HCT116 (cell line): ENCODE data around the gene ATPAF1. TPM values are rescaled to one million over a fixed set of nuclear protein-coding genes. Genes with fewer than 3 reads are reported as not detected.

Source experiments
- ATAC-seq: fragments of 200-7000 bp; cut with Tn5 transposase; 2 replicates; pipeline ENCODE4 v1.9.1; 2020; ENCODE audit warnings: mild to moderate bottlenecking, moderate library complexity
- BruUV-seq: library from RNA; stranded (reverse); fragments of 400-500 nt; replicated peaks from 2 replicates; lab custom pipeline; 2021; lab: Mats Ljungman, UMichigan
- CTCF ChIA-PET: fragments of 300-600 bp; sonication (Branson Sonifier 250); formaldehyde crosslinking; loops from one replicate; lab custom pipeline; 2021; ENCODE audit warnings: antibody characterized with exemption; lab: Charles Lee
- POLR2A ChIA-PET: fragments of 300-600, 350-600 bp; sonication (Branson Sonifier 250); formaldehyde crosslinking; loops from one replicate; lab custom pipeline; 2021; ENCODE audit warnings: antibody characterized with exemption; lab: Charles Lee
- RAD21 ChIA-PET, 2 experiments: fragments of 300-600 bp; sonication (Branson Sonifier 250); formaldehyde crosslinking; loops; one replicate each; lab custom pipeline; 2023; ENCODE audit warnings: low total read pairs in 2 of 2; ENCODE audit not compliant: uncharacterized antibody in 2 of 2, unreplicated experiment in 2 of 2, low non-redundant PET in 1 of 2; lab: Charles Lee
- DNase-seq: peaks from one replicate; pipeline ENCODE4 v3.0.0-alpha.2; 2010; ENCODE audit warnings: low read depth, low spot score
- H2AFZ ChIP-seq: fragments of 200-600 bp; shearing (Covaris generic), sonication (generic); 2 replicates; pipeline ENCODE4 v1.6.1; 2017; ENCODE audit warnings: low read depth, mixed run types, mixed read lengths, antibody characterized with exemption, low read length; ENCODE audit not compliant: poor library complexity, severe bottlenecking
- H3K27ac ChIP-seq: 2 replicates; pipeline ENCODE4 v1.5.1; 2012; ENCODE audit warnings: low read depth, low read length
- H3K27me3 ChIP-seq: fragments of 200-600 bp; sonication (generic); 2 replicates; pipeline ENCODE4 v1.6.1; 2016; ENCODE audit warnings: mixed run types, low read length, mixed read lengths; ENCODE audit not compliant: insufficient read depth
- H3K36me3 ChIP-seq, 2 experiments: fragments of 200-500 bp in 1 of 2; fragments of 200-600 bp in 1 of 2; sonication (Bioruptor generic) in 1 of 2; sonication (generic) in 1 of 2; 2 replicates each; pipeline versions ENCODE4 v1.5.1 to v1.6.1; 2014 to 2016; ENCODE audit warnings: low read length in 2 of 2, inconsistent platforms in 1 of 2, mixed read lengths in 1 of 2, mixed run types in 1 of 2; ENCODE audit not compliant: insufficient read depth in 2 of 2, control insufficient read depth in 1 of 2
- H3K4me1 ChIP-seq, 2 experiments: fragments of 200-600 bp in 1 of 2; sonication (generic) in 1 of 2; 2 replicates each; pipeline versions ENCODE4 v1.5.1 to v1.6.1; 2012 to 2017; ENCODE audit warnings: low read length in 2 of 2, inconsistent platforms in 1 of 2, mild to moderate bottlenecking in 1 of 2, mixed read lengths in 1 of 2, mixed run types in 1 of 2, moderate library complexity in 1 of 2; ENCODE audit not compliant: insufficient read depth in 2 of 2, control insufficient read depth in 1 of 2
- H3K4me2 ChIP-seq: fragments of 200-600 bp; sonication (generic); 2 replicates; pipeline ENCODE4 v1.6.1; 2017; ENCODE audit warnings: mixed run types, low read length, mixed read lengths
- H3K4me3 ChIP-seq, 2 experiments: fragments of 200-600 bp in 1 of 2; sonication (generic) in 1 of 2; replicated peaks in 1 of 2; 2 replicates each; pipeline ENCODE4 v1.5.1; 2011 to 2016; ENCODE audit warnings: low read length in 2 of 2, control low read depth in 1 of 2, low read depth in 1 of 2, mild to moderate bottlenecking in 1 of 2, mixed read lengths in 1 of 2, mixed run types in 1 of 2
- H3K79me2 ChIP-seq: fragments of 200-600 bp; sonication (generic); 2 replicates; pipeline ENCODE4 v1.6.1; 2017; ENCODE audit warnings: mild to moderate bottlenecking, mixed run types, low read length, moderate library complexity, mixed read lengths; ENCODE audit not compliant: insufficient read depth
- H3K9ac ChIP-seq: fragments of 200-600 bp; sonication (generic); 2 replicates; pipeline ENCODE4 v1.6.1; 2016; ENCODE audit warnings: low read length, mixed read lengths
- H3K9me2 ChIP-seq: fragments of 200-600 bp; sonication (generic), shearing (Covaris generic); 2 replicates; pipeline ENCODE4 v1.6.1; 2017; ENCODE audit warnings: mixed run types, mild to moderate bottlenecking, moderate library complexity; ENCODE audit not compliant: insufficient read depth
- H3K9me3 ChIP-seq, 2 experiments: fragments of 200-500 bp in 1 of 2; fragments of 200-600 bp in 1 of 2; sonication (Bioruptor generic) in 1 of 2; sonication (generic) in 1 of 2; 2 replicates each; pipeline ENCODE4 v1.6.1; 2014 to 2017; ENCODE audit warnings: low read length in 2 of 2, mixed read lengths in 2 of 2, inconsistent platforms in 1 of 2, low read depth in 1 of 2, mild to moderate bottlenecking in 1 of 2, mixed run types in 1 of 2, moderate library complexity in 1 of 2; ENCODE audit not compliant: control insufficient read depth in 1 of 2, insufficient read depth in 1 of 2
- H4K20me1 ChIP-seq: fragments of 200-600 bp; sonication (generic), shearing (Covaris generic); 2 replicates; pipeline ENCODE4 v1.6.1; 2017; ENCODE audit warnings: mixed run types, mild to moderate bottlenecking, moderate library complexity; ENCODE audit not compliant: insufficient read depth
- ATF3 ChIP-seq: IDR thresholded peaks from 2 replicates; pipeline ENCODE4 v1.6.1; 2012
- EGR1 ChIP-seq: IDR thresholded peaks from 2 replicates; pipeline ENCODE4 v1.6.1; 2012; ENCODE audit warnings: low read depth
- ELF1 ChIP-seq: IDR thresholded peaks from 2 replicates; pipeline ENCODE4 v1.6.1; 2012; ENCODE audit warnings: low read depth, borderline replicate concordance
- JUND ChIP-seq: IDR thresholded peaks from 2 replicates; pipeline ENCODE4 v1.6.1; 2012
- MAX ChIP-seq: IDR thresholded peaks from 2 replicates; pipeline ENCODE4 v1.6.1; 2012
- POLR2AphosphoS5 ChIP-seq: IDR thresholded peaks from 2 replicates; pipeline ENCODE4 v1.6.1; 2011; ENCODE audit warnings: mild to moderate bottlenecking, low read depth, low read length, moderate library complexity
- REST ChIP-seq: IDR thresholded peaks from 2 replicates; pipeline ENCODE4 v1.6.1; 2012; ENCODE audit warnings: low read depth
- SIN3A ChIP-seq: IDR thresholded peaks from 2 replicates; pipeline ENCODE4 v1.6.1; 2012; ENCODE audit warnings: low read depth
- SP1 ChIP-seq: IDR thresholded peaks from 2 replicates; pipeline ENCODE4 v1.6.1; 2012; ENCODE audit warnings: low read depth
- SRF ChIP-seq: IDR thresholded peaks from 2 replicates; pipeline ENCODE4 v1.6.1; 2012; ENCODE audit warnings: low read depth
- TCF7L2 ChIP-seq: IDR thresholded peaks from 2 replicates; pipeline ENCODE4 v1.7.0; 2011; ENCODE audit warnings: borderline replicate concordance, inconsistent platforms; ENCODE audit not compliant: insufficient read depth, insufficient read length; ENCODE audit errors: extremely low read depth
- YY1 ChIP-seq: IDR thresholded peaks from 2 replicates; pipeline ENCODE4 v1.6.1; 2011; ENCODE audit warnings: low read length, low read depth, moderate library complexity, mild to moderate bottlenecking; ENCODE audit not compliant: insufficient replicate concordance; ENCODE audit errors: extremely low read depth
- ZFX ChIP-seq: fragments of 450-650 bp; IDR thresholded peaks from 2 replicates; pipeline ENCODE4 v1.6.1; 2017
- intact Hi-C: fragments of 100-400 bp; cut with micrococcal nuclease; formaldehyde crosslinking; loops from 2 replicates; pipeline ENCODE4 v1.10.0; 2022
- total RNA-seq: library from RNA; stranded (reverse); gene quantifications from one replicate; pipeline ENCODE4 v1.2.1, GENCODE V29; 2021; ENCODE audit not compliant: unreplicated experiment

ATPAF1 gene
- total RNA-seq, 1 experiment from 2014 or later: 35.5 TPM

- H3K36me3 ChIP-seq: peaks cover 24 to 40% of the 10 kb centered on the region in 2 experiments; a peak in 3 of 4 replicates
Measured at GRCh38 chr1:46679789-46680573, 11.8 kb upstream of the ATPAF1 start.

More at GRCh38 chr1:46679789-46680573, 11.8 kb upstream of the ATPAF1 start:
- no peak overlapping the region for H3K4me2 ChIP-seq
- no peaks in the 10 kb centered on the region for H3K4me1 ChIP-seq
- no peak overlapping the region for H3K27ac ChIP-seq
- no peaks in the 10 kb centered on the region for H3K9me3 ChIP-seq
- no TSS peak for BruUV-seq
- no peaks in the 10 kb centered on the region for H3K9me2 ChIP-seq
- ChIA-PET RAD21 (no interaction called here), CTCF (no interaction called here), POLR2A (no interaction called here)
- H4K20me1 ChIP-seq: no peaks in the 10 kb centered on the region
- no peak overlapping the region for H3K9ac ChIP-seq
- TF ChIP-seq POLR2AphosphoS5 (no peak), ATF3 (no peak), SIN3A (no peak), YY1 (no peak), SP1 (no peak), ZFX (no peak), REST (no peak), EGR1 (no peak), JUND (no peak), ELF1 (no peak), SRF (no peak), TCF7L2 (no peak), MAX (no peak)
- H3K27me3 ChIP-seq: no peaks in the 10 kb centered on the region
- no peak overlapping the region for H3K4me3 ChIP-seq
- ATAC-seq (no peak), DNase-seq (no peak)
- intact Hi-C loops: no loop called here
- H2AFZ ChIP-seq: no peak overlapping the region
- no peaks in the 10 kb centered on the region for H3K79me2 ChIP-seq
